PC-3 (cell line): ENCODE data around the gene TEDC1. TPM values are rescaled to one million over a fixed set of nuclear protein-coding genes. Genes with fewer than 3 reads are reported as not detected.

Experiments used
- ATAC-seq: fragments of 200-7000 bp; cut with Tn5 transposase; 2 replicates; pipeline ENCODE4 v1.9.1; 2020; ENCODE audit warnings: mild to moderate bottlenecking, moderate library complexity
- BruUV-seq: library from RNA; stranded (reverse); fragments of 400-500 nt; replicated peaks from 2 replicates; lab custom pipeline; 2021; lab: Mats Ljungman, UMichigan
- CTCF ChIA-PET: fragments of 300-600 bp; sonication (Branson Sonifier 250); formaldehyde crosslinking; loops from one replicate; lab custom pipeline; 2022; ENCODE audit warnings: antibody characterized with exemption; lab: Charles Lee
- POLR2A ChIA-PET: fragments of 300-600 bp; sonication (Branson Sonifier 250); formaldehyde crosslinking; loops from one replicate; lab custom pipeline; 2022; ENCODE audit warnings: antibody characterized with exemption; ENCODE audit not compliant: unreplicated experiment; lab: Charles Lee
- DNase-seq: peaks from one replicate; pipeline ENCODE4 v3.0.0-alpha.2; 2015
- H2AFZ ChIP-seq: fragments of 300-600 bp; sonication (generic); 2 replicates; pipeline ENCODE4 v1.6.0; 2016; ENCODE audit warnings: antibody characterized with exemption, low read length
- H3F3A ChIP-seq: fragments of 300-600 bp; sonication (generic); one replicate; pipeline ENCODE4 v1.6.0; 2017; ENCODE audit warnings: antibody characterized with exemption, low read length, control low read depth, mild to moderate bottlenecking; ENCODE audit not compliant: unreplicated experiment
- H3K27ac ChIP-seq: fragments of 300-600 bp; sonication (generic); 2 replicates; pipeline ENCODE4 v1.5.1; 2016; ENCODE audit warnings: mild to moderate bottlenecking, low read length
- H3K27me3 ChIP-seq: fragments of 300-600 bp; sonication (generic); 2 replicates; pipeline ENCODE4 v1.6.1; 2016; ENCODE audit warnings: low read length, mixed read lengths
- H3K36me3 ChIP-seq: fragments of 300-600 bp; sonication (generic); 2 replicates; pipeline ENCODE4 v1.6.1; 2016; ENCODE audit warnings: low read depth, mixed run types, low read length, mixed read lengths
- H3K4me1 ChIP-seq: fragments of 300-600 bp; sonication (generic); 2 replicates; pipeline ENCODE4 v1.5.1; 2016; ENCODE audit warnings: low read length; ENCODE audit not compliant: insufficient read depth
- H3K4me2 ChIP-seq: fragments of 300-600 bp; sonication (generic); 2 replicates; pipeline ENCODE4 v1.6.0; 2016; ENCODE audit warnings: low read length
- H3K4me3 ChIP-seq: fragments of 300-600 bp; sonication (generic); 2 replicates; pipeline ENCODE4 v1.5.1; 2016; ENCODE audit warnings: mild to moderate bottlenecking, low read length, mixed read lengths
- H3K79me2 ChIP-seq: fragments of 300-600 bp; sonication (generic); 2 replicates; pipeline ENCODE4 v1.6.1; 2017; ENCODE audit warnings: low read length, mixed read lengths
- H3K9ac ChIP-seq: fragments of 300-600 bp; sonication (generic); 2 replicates; pipeline ENCODE4 v1.6.0; 2016; ENCODE audit warnings: mild to moderate bottlenecking, low read length
- H3K9me2 ChIP-seq: fragments of 300-600 bp; sonication (generic); replicated peaks from 2 replicates; pipeline ENCODE4 v1.6.1; 2016; ENCODE audit warnings: mixed run types, low read length, mixed read lengths
- H3K9me3 ChIP-seq: fragments of 300-600 bp; sonication (generic); 2 replicates; pipeline ENCODE4 v1.6.1; 2016; ENCODE audit warnings: low read length, mixed read lengths
- H4K20me1 ChIP-seq: fragments of 300-600 bp; sonication (generic); 2 replicates; pipeline ENCODE4 v1.6.1; 2016; ENCODE audit warnings: low read length, mixed read lengths
- CTCF ChIP-seq: fragments of 300-600 bp; sonication (generic); conservative IDR thresholded peaks from 2 replicates; pipeline ENCODE4 v1.5.1; 2017; ENCODE audit warnings: antibody characterized with exemption, low read depth, mild to moderate bottlenecking, low read length
- EZH2 ChIP-seq: fragments of 300-600 bp; sonication (generic); IDR thresholded peaks from one replicate; pipeline ENCODE4 v1.6.1; 2017; ENCODE audit warnings: antibody characterized with exemption, mild to moderate bottlenecking, low read length; ENCODE audit not compliant: unreplicated experiment
- EZH2phosphoT487 ChIP-seq: fragments of 300-600 bp; sonication (generic); IDR thresholded peaks from 2 replicates; pipeline ENCODE4 v1.6.1; 2018; ENCODE audit warnings: mild to moderate bottlenecking, antibody characterized with exemption, low read length, borderline replicate concordance
- intact Hi-C: fragments of 100-400 bp; cut with micrococcal nuclease; formaldehyde crosslinking; loops from 2 replicates; pipeline ENCODE4 v1.9.0; 2023
- total RNA-seq: library from RNA; depleted of rRNA; stranded (reverse); fragments of >200 nt; gene quantifications from 2 replicates; pipeline ENCODE4 v1.2.3, GENCODE V29; 2014

Gene TEDC1
- total RNA-seq, 1 experiment from 2014 or later, result 66.7 TPM

- H3K36me3 ChIP-seq, result no peaks in the 10 kb centered on the region
- no peak for ATAC-seq
- CTCF ChIA-PET, result no interaction called here
- no peaks in the 10 kb centered on the region for H3F3A ChIP-seq
- TF ChIP-seq EZH2 (no peak), CTCF (no peak), EZH2phosphoT487 (no peak)
- DNase-seq, result no peak
- no peaks in the 10 kb centered on the region for H3K9me2 ChIP-seq
- H3K9me3 ChIP-seq, result no peaks in the 10 kb centered on the region
- POLR2A ChIA-PET, result no interaction called here
- no peaks in the 10 kb centered on the region for H3K79me2 ChIP-seq
- no peak overlapping the region for H3K27ac ChIP-seq
- no peak overlapping the region for H3K9ac ChIP-seq
- BruUV-seq, result no TSS peak
- H3K4me1 ChIP-seq, result peaks cover 6% of the 10 kb centered on the region; the same call in 1 of the 2 replicates
- H2AFZ ChIP-seq, result no peak overlapping the region
- H3K27me3 ChIP-seq, result no peaks in the 10 kb centered on the region
- no peaks in the 10 kb centered on the region for H4K20me1 ChIP-seq
- no peak overlapping the region for H3K4me2 ChIP-seq
- intact Hi-C loops, result no loop called here
- no peak overlapping the region for H3K4me3 ChIP-seq
These were observed 24.4 kb upstream of the TEDC1 start for GRCh38 chr14:105466531-105467248.

- no peaks in the 10 kb centered on the region for H3K36me3 ChIP-seq
- H3K9ac ChIP-seq, result no peak overlapping the region
- intact Hi-C loops, result no loop called here
- no peaks in the 10 kb centered on the region for H3K9me2 ChIP-seq
- ChIA-PET CTCF (no interaction called here), POLR2A (interaction anchor here (0.5 kb wide), 1 partner anchor 166 kb away, joined by 9 read pairs; the partner anchor contains the start of gene BRF1)
- H3F3A ChIP-seq, result no peaks in the 10 kb centered on the region
- no peak overlapping the region for H3K4me2 ChIP-seq
- no peak for DNase-seq
- no peak overlapping the region for H2AFZ ChIP-seq
- TF ChIP-seq EZH2phosphoT487 (no peak), EZH2 (no peak), CTCF (no peak)
- no peaks in the 10 kb centered on the region for H3K27me3 ChIP-seq
- H3K27ac ChIP-seq, result no peak overlapping the region
- no peaks in the 10 kb centered on the region for H4K20me1 ChIP-seq
- no peaks in the 10 kb centered on the region for H3K79me2 ChIP-seq
- no TSS peak for BruUV-seq
- no peak overlapping the region for H3K4me3 ChIP-seq
- no peaks in the 10 kb centered on the region for H3K9me3 ChIP-seq
- ATAC-seq, result no peak
- peaks cover 6% of the 10 kb centered on the region; the same call in 1 of the 2 replicates for H3K4me1 ChIP-seq
These were observed 23.7 kb upstream of the TEDC1 start for GRCh38 chr14:105467249-105467941.
